NCI-H510A treated with DMSO at 0.1 percent for 48 hours (cell line): Measurements from ENCODE around the gene KNDC1.

Source experiments
- DNase-seq: peaks from one replicate; lab custom pipeline; 2025; lab: John Stamatoyannopoulos, UW

The KNDC1 gene

GRCh38 chr10:133206356-133207040, 46.5 kb downstream of the KNDC1 start:
- DNase-seq, result no peak

- DNase-seq, result no peak
Observed at GRCh38 chr10:133207041-133207600, 47.1 kb downstream of the KNDC1 start.

GRCh38 chr10:133207627-133208026, 47.6 kb downstream of the KNDC1 start:
- no peak for DNase-seq

GRCh38 chr10:133208466-133208865, 48.4 kb downstream of the KNDC1 start:
- DNase-seq, result no peak

- no peak for DNase-seq
Observed at GRCh38 chr10:133209117-133209516, 49.1 kb downstream of the KNDC1 start.

GRCh38 chr10:133209641-133210040, 49.6 kb downstream of the KNDC1 start:
- DNase-seq, result no peak

GRCh38 chr10:133210398-133211140, 50.5 kb downstream of the KNDC1 start:
- DNase-seq, result no peak

- DNase-seq, result no peak
Observed at GRCh38 chr10:133211141-133211830, 51.3 kb downstream of the KNDC1 start.

GRCh38 chr10:133211959-133212852, 52.2 kb downstream of the KNDC1 start:
- DNase-seq, result no peak

GRCh38 chr10:133212853-133213494, 53.0 kb downstream of the KNDC1 start:
- no peak for DNase-seq

GRCh38 chr10:133213641-133214467, 53.8 kb downstream of the KNDC1 start:
- no peak for DNase-seq

GRCh38 chr10:133214468-133215410, 54.7 kb downstream of the KNDC1 start:
- no peak for DNase-seq

- DNase-seq, result no peak
Observed at GRCh38 chr10:133215586-133215985, 55.6 kb downstream of the KNDC1 start.

- no peak for DNase-seq
Observed at GRCh38 chr10:133216776-133217175, 56.8 kb downstream of the KNDC1 start.

- DNase-seq, result no peak
Observed at GRCh38 chr10:133217800-133218589, 58.0 kb downstream of the KNDC1 start.

GRCh38 chr10:133218891-133219290, 58.9 kb downstream of the KNDC1 start:
- DNase-seq, result no peak

GRCh38 chr10:133219782-133220181, 59.8 kb downstream of the KNDC1 start:
- no peak for DNase-seq

GRCh38 chr10:133221331-133221730, 61.3 kb downstream of the KNDC1 start:
- no peak for DNase-seq
